GM19463 (cell line): ENCODE data around the gene WDR45B.

Experiments
- ATAC-seq: cut with Tn5 transposase; IDR thresholded peaks from one replicate; pipeline ENCODE4 v1.9.1; 2021; ENCODE audit warnings: mild to moderate bottlenecking, moderate library complexity; ENCODE audit not compliant: unreplicated experiment

Gene WDR45B

GRCh38 chr17:82677353-82677925, 29.2 kb upstream of the WDR45B start:
- no peak for ATAC-seq

- ATAC-seq: no peak
Measured at GRCh38 chr17:82675476-82676245, 27.4 kb upstream of the WDR45B start.

- no peak for ATAC-seq
Measured at GRCh38 chr17:82674656-82675475, 26.6 kb upstream of the WDR45B start.

- ATAC-seq: no peak
Measured at GRCh38 chr17:82670661-82671450, 22.6 kb upstream of the WDR45B start.

- ATAC-seq: no peak
Measured at GRCh38 chr17:82668631-82669099, 20.4 kb upstream of the WDR45B start.

GRCh38 chr17:82668024-82668630, 19.9 kb upstream of the WDR45B start:
- no peak for ATAC-seq

GRCh38 chr17:82667668-82668000, 19.4 kb upstream of the WDR45B start:
- no peak for ATAC-seq

GRCh38 chr17:82666931-82667667, 18.9 kb upstream of the WDR45B start:
- ATAC-seq: no peak

- no peak for ATAC-seq
Measured at GRCh38 chr17:82665891-82666290, 17.6 kb upstream of the WDR45B start.

- no peak for ATAC-seq
Measured at GRCh38 chr17:82665217-82665616, 17.0 kb upstream of the WDR45B start.

- ATAC-seq: no peak
Measured at GRCh38 chr17:82664701-82665182, 16.5 kb upstream of the WDR45B start.

GRCh38 chr17:82664276-82664575, 16.0 kb upstream of the WDR45B start:
- ATAC-seq: no peak

- no peak for ATAC-seq
Measured at GRCh38 chr17:82663381-82664275, 15.4 kb upstream of the WDR45B start.

GRCh38 chr17:82662711-82663261, 14.5 kb upstream of the WDR45B start:
- no peak for ATAC-seq

GRCh38 chr17:82661717-82662683, 13.8 kb upstream of the WDR45B start:
- ATAC-seq: no peak

- ATAC-seq: no peak
Measured at GRCh38 chr17:82659886-82660285, 11.6 kb upstream of the WDR45B start.

GRCh38 chr17:82658796-82659452, 10.7 kb upstream of the WDR45B start:
- ATAC-seq: no peak
